H1 (cell line): ENCODE results near the gene PLA2G4F. TPM values are rescaled to one million over a fixed set of nuclear protein-coding genes. Genes with fewer than 3 reads are reported as not detected.

Experiments used
- ASH2L ChIP-seq: fragments of 200-600, 300-600 bp; sonication (generic); IDR thresholded peaks from one replicate; pipeline ENCODE4 v1.7.1; 2017; ENCODE audit warnings: low read length
- BACH1 ChIP-seq: IDR thresholded peaks from 2 replicates; pipeline ENCODE4 v1.6.1; 2012; ENCODE audit warnings: low read length, improper control_type of control experiment
- CHD7 ChIP-seq: fragments of 300-600 bp; sonication (generic); IDR thresholded peaks from 2 replicates; pipeline ENCODE4 v1.7.1; 2012; ENCODE audit warnings: low read length, moderate library complexity, mild to moderate bottlenecking, inconsistent platforms; ENCODE audit not compliant: insufficient replicate concordance
- EP300 ChIP-seq, 2 experiments: IDR thresholded peaks; 1 replicate in 1 of 2; 2 replicates in 1 of 2; pipeline ENCODE4 v1.6.1; 2011 to 2012; ENCODE audit warnings: low read depth in 2 of 2, low read length in 2 of 2, mild to moderate bottlenecking in 2 of 2, borderline replicate concordance in 1 of 2, inconsistent platforms in 1 of 2, moderate library complexity in 1 of 2
- FOSL1 ChIP-seq: IDR thresholded peaks from 2 replicates; pipeline ENCODE4 v1.6.1; 2011; ENCODE audit warnings: mild to moderate bottlenecking, low read depth, low read length, moderate library complexity; ENCODE audit not compliant: insufficient read depth
- POLR2AphosphoS5 ChIP-seq: IDR thresholded peaks from 2 replicates; pipeline ENCODE4 v1.6.1; 2011; ENCODE audit warnings: low read depth, low read length
- SIX5 ChIP-seq: IDR thresholded peaks from 2 replicates; pipeline ENCODE4 v1.6.1; 2011; ENCODE audit warnings: mild to moderate bottlenecking, low read depth, low read length
- ZNF274 ChIP-seq: IDR thresholded peaks from 2 replicates; pipeline ENCODE4 v1.7.0; 2012; ENCODE audit warnings: low read length, borderline replicate concordance; ENCODE audit errors: extremely low read depth
- polyA plus RNA-seq, 7 experiments: library from polyadenylated mRNA; depleted of rRNA in 3 of 7; stranded (reverse) in 5 of 7; unstranded in 2 of 7; fragments of >200 nt in 5 of 7; fragments of 200-250 nt in 2 of 7; gene quantifications; 1 replicate in 5 of 7; 2 replicates in 1 of 7; 4 replicates in 1 of 7; pipeline versions ENCODE4 v1.2.1 to v1.2.3, GENCODE V29; 2011 to 2013; ENCODE audit warnings: missing spikeins in 2 of 7, mixed read lengths in 2 of 7
- total RNA-seq: library from RNA; stranded (reverse); fragmentation: NEBNext Ultra II Directional; extraction: Animal tissue kit (Norgen Biotek cat#: 25700); gene quantifications from 2 replicates; pipeline ENCODE4 v1.2.1, GENCODE V29; 2021

Gene PLA2G4F
- total and polyA plus RNA-seq, 2 of the 8 experiments (the other 6 are each of a cell fraction or from before 2014, with no cell fraction given), result not detected

GRCh38 chr15:42131826-42132806 lies 24.3 kb downstream of the PLA2G4F start (continued):
- no peak for TF ChIP-seq POLR2AphosphoS5
- TF ChIP-seq FOSL1, result no peak
- no peak for TF ChIP-seq ASH2L
- TF ChIP-seq ZNF274, result no peak
- TF ChIP-seq SIX5, result no peak
- no peak for TF ChIP-seq CHD7
- TF ChIP-seq EP300 (IDR thresholded peaks at IDR 0.05; ENCODE audit: borderline replicate concordance in 1 of 2, low read depth in 2 of 2, low read length in 2 of 2), result no peak
- no peak for TF ChIP-seq BACH1
